ENCODE results near the gene KCNE2.

- TF ChIP-seq, protein P1, sequence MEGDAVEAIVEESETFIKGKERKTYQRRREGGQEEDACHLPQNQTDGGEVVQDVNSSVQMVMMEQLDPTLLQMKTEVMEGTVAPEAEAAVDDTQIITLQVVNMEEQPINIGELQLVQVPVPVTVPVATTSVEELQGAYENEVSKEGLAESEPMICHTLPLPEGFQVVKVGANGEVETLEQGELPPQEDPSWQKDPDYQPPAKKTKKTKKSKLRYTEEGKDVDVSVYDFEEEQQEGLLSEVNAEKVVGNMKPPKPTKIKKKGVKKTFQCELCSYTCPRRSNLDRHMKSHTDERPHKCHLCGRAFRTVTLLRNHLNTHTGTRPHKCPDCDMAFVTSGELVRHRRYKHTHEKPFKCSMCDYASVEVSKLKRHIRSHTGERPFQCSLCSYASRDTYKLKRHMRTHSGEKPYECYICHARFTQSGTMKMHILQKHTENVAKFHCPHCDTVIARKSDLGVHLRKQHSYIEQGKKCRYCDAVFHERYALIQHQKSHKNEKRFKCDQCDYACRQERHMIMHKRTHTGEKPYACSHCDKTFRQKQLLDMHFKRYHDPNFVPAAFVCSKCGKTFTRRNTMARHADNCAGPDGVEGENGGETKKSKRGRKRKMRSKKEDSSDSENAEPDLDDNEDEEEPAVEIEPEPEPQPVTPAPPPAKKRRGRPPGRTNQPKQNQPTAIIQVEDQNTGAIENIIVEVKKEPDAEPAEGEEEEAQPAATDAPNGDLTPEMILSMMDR (IDR thresholded peaks at IDR 0.05; ENCODE audit: borderline replicate concordance, extremely low read depth, low read length, poor library complexity, severe bottlenecking): no peak
- no peak for TF ChIP-seq EZH2 (IDR thresholded peaks at IDR 0.05; ENCODE audit: borderline replicate concordance, low read depth, low read length, severe bottlenecking)
Measured at GRCh38 chr21:34360488-34361241, 3.1 kb upstream of the KCNE2 start.
